K562 (cell line): Measurements from ENCODE around the gene AXIN2.

Experiments used
- TFAM ChIP-seq: fragments of 250-450 bp; sonication (Bioruptor Pico); conservative IDR thresholded peaks from 2 replicates; pipeline ENCODE4 v1.5.0; 2021; ENCODE audit warnings: mild to moderate bottlenecking, moderate library complexity
- XRCC5 ChIP-seq: fragments of 200-400 bp; formaldehyde crosslinking; IDR thresholded peaks from 2 replicates; pipeline ENCODE4 v1.6.1; 2017; ENCODE audit warnings: low read depth, mild to moderate bottlenecking, low read length
- TF ChIP-seq, protein P1 (sequence below), 2 experiments: fragments of 450-650 bp in 1 of 2; sonication (generic) in 1 of 2; formaldehyde crosslinking in 1 of 2; IDR thresholded peaks; 2 replicates each; pipeline versions ENCODE4 v1.7.1 to v1.9.0; 2016 to 2022; ENCODE audit warnings: inconsistent platforms in 1 of 2, mild to moderate bottlenecking in 1 of 2, missing genetic modification reagents in 1 of 2

DNA sequence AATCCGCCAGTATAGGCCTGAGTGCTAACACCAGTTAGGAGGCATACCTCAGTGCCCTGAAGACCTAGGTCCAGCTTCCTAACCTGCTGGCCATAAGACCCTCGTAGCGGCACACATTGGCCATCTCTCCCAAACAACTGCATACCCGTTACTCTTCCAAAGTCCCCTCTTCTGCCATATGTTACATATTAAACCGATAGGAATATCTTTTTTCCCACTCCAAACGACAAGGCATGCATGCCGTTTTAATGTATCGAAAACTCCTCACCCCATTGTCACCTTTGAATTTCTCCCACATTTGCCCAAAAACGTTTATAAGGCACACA is 721 bp upstream of the AXIN2 start:
- TF ChIP-seq XRCC5: no peak
- no peak for TF ChIP-seq TFAM (CRISPR knock-in tag)
- TF ChIP-seq, protein P1, sequence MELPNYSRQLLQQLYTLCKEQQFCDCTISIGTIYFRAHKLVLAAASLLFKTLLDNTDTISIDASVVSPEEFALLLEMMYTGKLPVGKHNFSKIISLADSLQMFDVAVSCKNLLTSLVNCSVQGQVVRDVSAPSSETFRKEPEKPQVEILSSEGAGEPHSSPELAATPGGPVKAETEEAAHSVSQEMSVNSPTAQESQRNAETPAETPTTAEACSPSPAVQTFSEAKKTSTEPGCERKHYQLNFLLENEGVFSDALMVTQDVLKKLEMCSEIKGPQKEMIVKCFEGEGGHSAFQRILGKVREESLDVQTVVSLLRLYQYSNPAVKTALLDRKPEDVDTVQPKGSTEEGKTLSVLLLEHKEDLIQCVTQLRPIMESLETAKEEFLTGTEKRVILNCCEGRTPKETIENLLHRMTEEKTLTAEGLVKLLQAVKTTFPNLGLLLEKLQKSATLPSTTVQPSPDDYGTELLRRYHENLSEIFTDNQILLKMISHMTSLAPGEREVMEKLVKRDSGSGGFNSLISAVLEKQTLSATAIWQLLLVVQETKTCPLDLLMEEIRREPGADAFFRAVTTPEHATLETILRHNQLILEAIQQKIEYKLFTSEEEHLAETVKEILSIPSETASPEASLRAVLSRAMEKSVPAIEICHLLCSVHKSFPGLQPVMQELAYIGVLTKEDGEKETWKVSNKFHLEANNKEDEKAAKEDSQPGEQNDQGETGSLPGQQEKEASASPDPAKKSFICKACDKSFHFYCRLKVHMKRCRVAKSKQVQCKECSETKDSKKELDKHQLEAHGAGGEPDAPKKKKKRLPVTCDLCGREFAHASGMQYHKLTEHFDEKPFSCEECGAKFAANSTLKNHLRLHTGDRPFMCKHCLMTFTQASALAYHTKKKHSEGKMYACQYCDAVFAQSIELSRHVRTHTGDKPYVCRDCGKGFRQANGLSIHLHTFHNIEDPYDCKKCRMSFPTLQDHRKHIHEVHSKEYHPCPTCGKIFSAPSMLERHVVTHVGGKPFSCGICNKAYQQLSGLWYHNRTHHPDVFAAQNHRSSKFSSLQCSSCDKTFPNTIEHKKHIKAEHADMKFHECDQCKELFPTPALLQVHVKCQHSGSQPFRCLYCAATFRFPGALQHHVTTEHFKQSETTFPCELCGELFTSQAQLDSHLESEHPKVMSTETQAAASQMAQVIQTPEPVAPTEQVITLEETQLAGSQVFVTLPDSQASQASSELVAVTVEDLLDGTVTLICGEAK (IDR thresholded peaks at IDR 0.05): no peak
- TF ChIP-seq, protein P1 (CRISPR knock-in tag; IDR thresholded peaks at IDR 0.05): no peak
